HL-60 (cell line): ENCODE data around the gene NR2F1-AS1.

Experiments used
- DNase-seq, 2 experiments: peaks; one replicate each; pipeline ENCODE4 v3.0.0-alpha.2; 2010 to 2020; ENCODE audit warnings: low read depth in 1 of 2, low spot score in 1 of 2
- H3K27ac ChIP-seq: fragments of 250-450 bp; sonication (Bioruptor Pico); replicated peaks from 2 replicates; pipeline ENCODE4 v1.5.1; 2020; ENCODE audit warnings: mild to moderate bottlenecking, moderate library complexity
- H3K27me3 ChIP-seq: fragments of 250-450 bp; sonication (Bioruptor Pico); 2 replicates; pipeline ENCODE4 v1.5.1; 2021; ENCODE audit warnings: mild to moderate bottlenecking, moderate library complexity; ENCODE audit not compliant: insufficient read depth, poor library complexity, severe bottlenecking
- H3K4me3 ChIP-seq: replicated peaks from 2 replicates; pipeline ENCODE4 v1.5.1; 2011; ENCODE audit warnings: mild to moderate bottlenecking, control low read depth, low read length; ENCODE audit not compliant: insufficient read depth
- CTCF ChIP-seq: IDR thresholded peaks from one replicate; pipeline ENCODE4 v1.5.1; 2011; ENCODE audit warnings: low read length, control low read depth, inconsistent platforms; ENCODE audit not compliant: insufficient read depth
- GABPA ChIP-seq: IDR thresholded peaks from 2 replicates; pipeline ENCODE4 v1.6.1; 2012; ENCODE audit warnings: low read depth
- POLR2AphosphoS5 ChIP-seq: IDR thresholded peaks from 2 replicates; pipeline ENCODE4 v1.6.1; 2012; ENCODE audit warnings: low read depth
- REST ChIP-seq: IDR thresholded peaks from 2 replicates; pipeline ENCODE4 v1.6.1; 2012; ENCODE audit warnings: low read depth; ENCODE audit not compliant: insufficient replicate concordance
- SPI1 ChIP-seq: IDR thresholded peaks from 2 replicates; pipeline ENCODE4 v1.6.1; 2012; ENCODE audit warnings: low read depth, mild to moderate bottlenecking, borderline replicate concordance

Gene NR2F1-AS1

GRCh38 chr5:93590493-93590892, 9.5 kb upstream of the NR2F1-AS1 start:
- Histone ChIP-seq H3K27me3 (peaks cover 2% of the 10 kb centered on the region), H3K27ac (no peak overlapping the region), H3K4me3 (no peak overlapping the region)
- TF ChIP-seq SPI1 (no peak), GABPA (no peak), POLR2AphosphoS5 (no peak), REST (no peak), CTCF (no peak)
- DNase-seq = no peak

- no peak for DNase-seq
- Histone ChIP-seq H3K27ac (no peak overlapping the region), H3K4me3 (no peak overlapping the region), H3K27me3 (peaks cover 2% of the 10 kb centered on the region)
- TF ChIP-seq POLR2AphosphoS5 (no peak), CTCF (no peak), GABPA (no peak), REST (no peak), SPI1 (no peak)
Measured at GRCh38 chr5:93589829-93590215, 8.8 kb upstream of the NR2F1-AS1 start.

- peaks cover 2% of the 10 kb centered on the region for H3K27me3 ChIP-seq
- H3K4me3 ChIP-seq = no peak overlapping the region
- DNase-seq = no peak
- TF ChIP-seq POLR2AphosphoS5 (no peak), GABPA (no peak), CTCF (no peak), REST (no peak), SPI1 (no peak)
- no peak overlapping the region for H3K27ac ChIP-seq
Measured at GRCh38 chr5:93589152-93589828, 8.3 kb upstream of the NR2F1-AS1 start.
